ENCODE results near the gene CLPTM1.
"Not testable (repeated sequence)": the region's sequence is repeated elsewhere in the genome, so short reads cannot be mapped to it uniquely, and the experiment has no call there.

CLPTM1 gene

DNA sequence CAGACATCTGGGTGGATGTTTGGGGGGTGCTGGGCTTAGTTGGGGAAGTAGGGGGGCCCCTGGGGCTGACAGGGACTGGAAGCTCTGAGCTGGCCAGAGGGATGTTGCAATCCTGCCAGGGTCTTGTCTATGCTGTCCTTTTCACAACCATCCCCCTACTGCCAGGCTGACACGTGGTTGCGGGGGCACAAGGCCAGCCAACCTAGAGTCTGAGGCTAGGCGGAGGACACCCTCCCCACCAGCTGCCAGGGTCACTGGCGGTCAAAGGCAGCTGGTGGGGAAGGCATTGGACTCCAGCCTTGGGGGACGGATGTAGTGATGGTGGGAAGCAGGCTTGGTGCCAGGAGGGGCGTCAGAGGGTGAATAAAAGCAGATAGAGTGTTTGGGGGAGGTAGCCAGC is 42.3 kb upstream of the CLPTM1 start:
- no peak overlapping the region for H3K4me3 ChIP-seq (ENCODE audit: low read depth, low read length)
- DNase-seq (ENCODE audit: low read depth) = no peak
- TF ChIP-seq, protein P1, sequence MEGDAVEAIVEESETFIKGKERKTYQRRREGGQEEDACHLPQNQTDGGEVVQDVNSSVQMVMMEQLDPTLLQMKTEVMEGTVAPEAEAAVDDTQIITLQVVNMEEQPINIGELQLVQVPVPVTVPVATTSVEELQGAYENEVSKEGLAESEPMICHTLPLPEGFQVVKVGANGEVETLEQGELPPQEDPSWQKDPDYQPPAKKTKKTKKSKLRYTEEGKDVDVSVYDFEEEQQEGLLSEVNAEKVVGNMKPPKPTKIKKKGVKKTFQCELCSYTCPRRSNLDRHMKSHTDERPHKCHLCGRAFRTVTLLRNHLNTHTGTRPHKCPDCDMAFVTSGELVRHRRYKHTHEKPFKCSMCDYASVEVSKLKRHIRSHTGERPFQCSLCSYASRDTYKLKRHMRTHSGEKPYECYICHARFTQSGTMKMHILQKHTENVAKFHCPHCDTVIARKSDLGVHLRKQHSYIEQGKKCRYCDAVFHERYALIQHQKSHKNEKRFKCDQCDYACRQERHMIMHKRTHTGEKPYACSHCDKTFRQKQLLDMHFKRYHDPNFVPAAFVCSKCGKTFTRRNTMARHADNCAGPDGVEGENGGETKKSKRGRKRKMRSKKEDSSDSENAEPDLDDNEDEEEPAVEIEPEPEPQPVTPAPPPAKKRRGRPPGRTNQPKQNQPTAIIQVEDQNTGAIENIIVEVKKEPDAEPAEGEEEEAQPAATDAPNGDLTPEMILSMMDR (IDR thresholded peaks at IDR 0.05; ENCODE audit: insufficient read depth, low read depth, low read length, missing control alignments) = no peak

DNA sequence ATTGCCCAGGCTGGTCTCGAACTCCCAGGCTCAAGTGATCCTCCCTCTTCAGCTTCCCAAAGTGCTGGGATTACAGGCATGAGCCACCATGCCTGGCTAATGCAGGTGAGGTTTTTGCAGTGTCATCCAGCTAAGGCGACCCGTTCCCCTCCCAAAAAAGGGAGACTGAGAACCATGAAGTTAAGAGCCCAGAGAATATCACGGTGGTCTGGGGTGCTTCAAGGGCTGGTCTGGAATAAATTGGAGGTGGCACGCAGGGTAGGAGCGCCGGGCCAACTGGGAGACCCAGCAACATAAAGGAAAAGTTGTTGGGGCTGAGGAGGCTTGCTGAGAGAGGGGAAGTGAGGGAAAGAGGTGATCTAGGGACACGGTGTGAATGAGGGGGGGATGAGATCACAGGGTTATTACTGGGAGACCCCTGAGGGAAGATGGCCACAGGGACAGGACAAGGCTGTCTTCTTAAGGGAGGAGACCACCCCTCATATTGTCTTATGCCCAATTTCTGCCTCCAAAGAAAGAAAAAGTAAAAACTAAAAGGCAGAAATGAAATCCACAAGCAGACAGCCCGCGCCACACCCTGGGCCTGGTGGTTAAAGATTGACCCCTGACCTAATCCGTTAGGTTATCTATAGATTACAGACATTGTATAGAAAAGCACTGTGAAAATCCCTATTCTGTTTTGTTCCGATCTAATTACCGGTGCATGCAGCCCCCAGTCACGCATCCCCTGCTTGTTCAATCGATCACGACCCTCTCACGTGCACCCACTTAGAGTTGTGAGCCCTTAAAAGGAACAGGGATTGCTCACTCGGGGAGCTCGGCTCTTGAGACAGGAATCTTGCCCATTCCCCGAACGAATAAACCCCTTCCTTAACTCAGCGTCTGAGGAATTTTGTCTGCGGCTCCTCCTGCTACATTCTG is 41.4 kb upstream of the CLPTM1 start:
- not testable (repeated sequence) for DNase-seq (ENCODE audit: low read depth); H3K4me3 ChIP-seq (ENCODE audit: low read depth, low read length)

DNA sequence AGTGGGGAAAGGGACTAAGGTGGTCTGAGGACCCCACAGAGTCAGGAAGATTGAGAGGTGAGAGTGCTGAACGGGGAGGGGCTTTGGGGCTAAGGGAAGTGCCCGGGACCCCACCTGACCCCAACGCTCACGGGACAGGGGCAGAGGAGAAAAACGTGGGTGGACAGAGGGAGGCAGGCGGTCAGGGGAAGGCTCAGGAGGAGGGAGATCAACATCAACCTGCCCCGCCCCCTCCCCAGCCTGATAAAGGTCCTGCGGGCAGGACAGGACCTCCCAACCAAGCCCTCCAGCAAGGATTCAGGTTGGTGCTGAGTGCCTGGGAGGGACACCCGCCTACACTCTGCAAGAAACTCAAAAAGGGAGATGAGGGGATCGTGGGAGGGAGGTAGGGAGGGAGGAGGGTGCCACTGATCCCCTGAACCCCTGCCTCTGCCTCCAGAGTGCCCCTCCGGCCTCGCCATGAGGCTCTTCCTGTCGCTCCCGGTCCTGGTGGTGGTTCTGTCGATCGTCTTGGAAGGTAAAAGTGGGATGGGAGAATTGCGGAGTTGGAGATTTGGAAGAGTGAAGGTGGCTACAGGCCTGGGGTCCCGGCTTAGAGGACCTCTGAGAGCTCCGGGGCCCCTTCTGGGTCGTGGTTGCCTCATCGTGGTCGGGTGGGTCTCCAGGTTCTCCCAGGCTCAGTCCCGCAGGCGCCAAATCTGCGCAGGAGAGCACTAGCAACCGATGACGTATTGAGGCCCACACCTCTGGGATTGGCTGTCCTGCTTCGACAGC is 40.6 kb upstream of the CLPTM1 start, which contains the start of gene APOC1:
TSS of gene APOC1 (plus strand) at position 176 of the 774 bp plus-strand sequence. CDS start at position 460, 284 bp downstream.
- H3K4me3 ChIP-seq (ENCODE audit: low read depth, low read length) = peak within 1 kb of the TSS; percentile 62
- DNase-seq (ENCODE audit: low read depth) = peak; percentile 82

DNA sequence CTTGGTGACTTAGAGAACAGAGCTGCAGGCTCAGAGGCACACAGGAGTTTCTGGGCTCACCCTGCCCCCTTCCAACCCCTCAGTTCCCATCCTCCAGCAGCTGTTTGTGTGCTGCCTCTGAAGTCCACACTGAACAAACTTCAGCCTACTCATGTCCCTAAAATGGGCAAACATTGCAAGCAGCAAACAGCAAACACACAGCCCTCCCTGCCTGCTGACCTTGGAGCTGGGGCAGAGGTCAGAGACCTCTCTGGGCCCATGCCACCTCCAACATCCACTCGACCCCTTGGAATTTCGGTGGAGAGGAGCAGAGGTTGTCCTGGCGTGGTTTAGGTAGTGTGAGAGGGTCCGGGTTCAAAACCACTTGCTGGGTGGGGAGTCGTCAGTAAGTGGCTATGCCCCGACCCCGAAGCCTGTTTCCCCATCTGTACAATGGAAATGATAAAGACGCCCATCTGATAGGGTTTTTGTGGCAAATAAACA is 30.9 kb upstream of the CLPTM1 start:
- H3K4me3 ChIP-seq (ENCODE audit: low read depth, low read length) = no peak overlapping the region
- TF ChIP-seq, protein P1 (IDR thresholded peaks at IDR 0.05; ENCODE audit: insufficient read depth, low read depth, low read length, missing control alignments) = no peak
- DNase-seq (ENCODE audit: low read depth) = no peak

DNA sequence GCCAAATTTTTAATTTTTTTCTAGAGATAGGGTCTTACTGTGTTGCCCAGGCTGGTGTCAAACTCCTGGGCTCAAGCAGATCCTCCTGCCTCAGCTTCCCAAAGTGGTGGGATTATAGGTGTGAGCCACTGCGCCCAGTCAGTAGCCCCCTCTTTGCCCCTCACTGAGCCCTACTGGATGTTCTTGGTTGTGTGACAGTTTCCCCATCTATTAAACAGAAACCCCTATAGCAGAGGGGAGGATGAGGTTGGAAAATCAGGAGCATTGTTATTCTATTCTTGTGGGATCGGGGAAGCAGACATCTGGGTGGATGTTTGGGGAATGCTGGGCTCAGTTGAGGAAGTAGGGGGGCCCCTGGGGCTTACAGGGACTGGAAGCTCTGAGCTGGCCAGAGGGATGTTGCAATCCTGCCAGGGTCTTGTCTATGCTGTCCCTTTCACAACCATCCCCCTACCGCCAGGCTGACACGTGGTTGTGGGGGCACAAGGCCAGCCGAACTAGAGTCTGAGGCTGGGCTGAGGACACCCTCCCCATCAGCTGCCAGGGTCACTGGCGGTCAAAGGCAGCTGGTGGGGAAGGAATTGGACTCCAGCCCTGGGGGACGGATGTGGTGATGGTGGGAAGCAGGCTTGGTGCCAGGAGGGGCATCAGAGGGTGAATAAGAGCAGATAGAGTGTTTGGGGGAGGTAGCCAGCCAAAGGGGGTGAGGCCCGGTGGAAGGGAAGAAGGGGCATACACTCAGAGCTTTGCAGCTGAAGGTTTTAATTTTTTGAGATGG is 29.9 kb upstream of the CLPTM1 start:
- no peak for DNase-seq (ENCODE audit: low read depth)
- H3K4me3 ChIP-seq (ENCODE audit: low read depth, low read length) = no peak overlapping the region
- TF ChIP-seq, protein P1 (IDR thresholded peaks at IDR 0.05; ENCODE audit: insufficient read depth, low read depth, low read length, missing control alignments) = no peak

DNA sequence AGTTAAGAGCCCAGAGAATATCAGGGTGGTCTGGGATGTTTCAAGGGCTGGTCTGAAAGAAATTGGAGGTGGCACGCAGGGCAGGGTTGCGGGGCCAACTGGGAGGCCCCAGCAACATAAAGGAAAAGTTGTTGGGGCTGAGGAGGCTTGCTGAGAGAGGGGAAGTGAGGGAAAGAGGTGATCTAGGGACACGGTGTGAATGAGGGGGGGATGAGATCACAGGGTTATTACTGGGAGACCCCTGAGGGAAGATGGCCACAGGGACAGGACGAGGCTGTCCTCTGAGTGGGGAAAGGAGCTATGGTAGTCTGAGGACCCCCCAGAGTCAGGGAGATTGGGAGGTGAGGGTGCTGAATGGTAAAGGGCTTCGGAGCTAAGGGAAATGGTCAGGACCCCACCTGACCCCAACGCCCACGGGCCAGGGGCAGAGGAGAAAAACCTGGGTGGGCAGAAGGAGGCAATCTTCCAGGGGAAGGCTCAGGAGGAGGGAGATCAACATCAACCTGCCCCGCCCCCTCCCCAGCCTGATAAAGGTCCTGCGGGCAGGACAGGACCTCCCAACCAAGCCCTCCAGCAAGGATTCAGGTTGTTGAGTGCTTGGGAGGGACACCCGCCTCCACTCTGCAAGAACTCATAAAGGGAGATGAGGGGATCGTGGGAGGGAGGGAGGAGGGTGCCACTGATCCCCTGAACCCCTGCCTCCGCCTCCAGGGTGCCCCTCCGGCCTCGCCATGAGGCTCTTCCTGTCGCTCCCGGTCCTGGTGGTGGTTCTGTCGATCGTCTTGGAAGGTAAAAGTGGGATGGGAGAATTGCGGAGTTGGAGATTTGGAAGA is 28.7 kb upstream of the CLPTM1 start:
- not testable (repeated sequence) for DNase-seq (ENCODE audit: low read depth); H3K4me3 ChIP-seq (ENCODE audit: low read depth, low read length)

DNA sequence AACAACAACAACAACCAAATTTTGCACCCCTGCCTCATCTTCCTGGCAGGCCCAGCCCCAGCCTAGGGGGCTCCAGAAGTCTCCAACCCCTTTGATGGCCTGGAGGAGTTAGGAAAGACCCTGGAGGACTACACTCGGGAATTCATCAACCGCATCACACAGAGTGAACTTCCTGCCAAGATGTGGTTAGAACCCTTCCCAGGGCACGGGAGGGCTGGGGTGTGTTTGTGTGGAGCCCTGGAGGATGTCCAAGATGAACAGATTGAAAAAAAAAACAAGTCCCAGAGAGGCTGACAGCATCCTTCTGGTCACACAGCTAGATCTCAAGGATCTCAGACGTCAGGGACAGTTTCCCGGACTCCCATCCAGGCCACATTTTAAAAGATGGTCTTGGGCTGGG is 27.4 kb upstream of the CLPTM1 start:
- TF ChIP-seq, protein P1 (IDR thresholded peaks at IDR 0.05; ENCODE audit: insufficient read depth, low read depth, low read length, missing control alignments) = no peak
- no peak overlapping the region for H3K4me3 ChIP-seq (ENCODE audit: low read depth, low read length)
- DNase-seq (ENCODE audit: low read depth) = no peak

Measured in GM12865 (cell line).